HG02610 (cell line): ENCODE measurements around the gene WDR5B.

ENCODE experiments used
- ATAC-seq: cut with Tn5 transposase; IDR thresholded peaks from one replicate; pipeline ENCODE4 v1.9.1; 2021; ENCODE audit warnings: mild to moderate bottlenecking, moderate library complexity; ENCODE audit not compliant: unreplicated experiment

The WDR5B gene

DNA sequence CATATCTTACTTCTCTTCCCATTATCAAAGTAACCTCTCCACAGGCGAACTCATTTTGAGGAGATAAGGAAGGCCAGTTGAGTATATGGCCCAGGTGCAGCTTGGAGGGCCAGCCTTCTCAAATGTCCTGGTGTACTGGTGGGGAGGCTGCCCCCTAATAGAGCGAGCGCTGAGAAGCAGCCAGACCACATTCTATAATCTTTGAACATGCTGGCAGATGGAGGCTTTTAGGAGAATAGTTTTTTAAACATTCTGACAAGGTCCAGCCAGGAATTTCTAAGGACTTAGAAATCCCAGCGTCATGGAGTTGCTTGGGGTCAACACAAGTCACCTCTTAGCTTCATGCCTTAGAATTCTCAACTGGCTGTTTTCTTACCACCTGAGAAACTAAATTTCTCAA is 5.8 kb downstream of the WDR5B start:
- no peak for ATAC-seq

DNA sequence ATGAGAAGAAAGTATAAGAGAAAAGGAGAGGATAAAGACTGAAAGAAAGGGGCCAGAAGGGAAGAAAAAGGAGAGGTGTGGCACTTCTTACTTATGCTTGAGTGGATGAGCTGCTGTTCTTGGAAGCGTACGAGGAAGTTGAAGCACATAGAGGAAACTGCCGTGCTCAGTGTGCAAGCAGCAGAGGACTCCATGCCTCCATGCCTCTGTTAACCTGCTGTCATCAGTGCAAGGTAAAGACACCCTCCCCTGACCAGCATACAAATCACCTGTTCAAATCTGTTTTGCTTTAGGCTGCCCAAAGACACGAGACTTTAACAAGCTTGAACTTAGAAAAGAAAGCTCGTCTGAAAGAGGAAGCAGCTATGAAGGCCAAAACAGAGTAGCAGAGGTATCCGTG is 6.4 kb downstream of the WDR5B start:
- no peak for ATAC-seq

DNA sequence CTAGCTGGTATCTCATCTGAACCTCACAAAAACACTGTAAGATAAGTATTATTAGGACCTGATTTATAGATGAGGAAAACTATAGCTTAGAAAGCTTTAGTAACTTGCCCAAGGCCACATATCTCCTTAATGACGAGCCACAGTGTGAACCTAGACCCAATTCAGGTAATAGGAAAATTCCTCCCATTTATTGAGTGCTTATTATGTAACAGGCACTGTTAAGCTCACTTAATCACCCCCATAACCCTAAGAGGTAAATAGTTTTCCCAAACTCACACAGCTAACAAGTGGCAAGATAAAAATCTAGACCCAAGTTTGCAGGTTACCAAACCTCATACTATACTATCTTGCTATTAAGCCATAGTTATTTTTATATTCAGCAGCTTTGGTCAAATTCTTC is 7.9 kb downstream of the WDR5B start:
- ATAC-seq: no peak

- ATAC-seq: peak; percentile 48
These were observed 9.7 kb downstream of the WDR5B start for GRCh38 chr3:122406198-122406597.

GRCh38 chr3:122405015-122405414 is 10.8 kb downstream of the WDR5B start:
- no peak for ATAC-seq

DNA sequence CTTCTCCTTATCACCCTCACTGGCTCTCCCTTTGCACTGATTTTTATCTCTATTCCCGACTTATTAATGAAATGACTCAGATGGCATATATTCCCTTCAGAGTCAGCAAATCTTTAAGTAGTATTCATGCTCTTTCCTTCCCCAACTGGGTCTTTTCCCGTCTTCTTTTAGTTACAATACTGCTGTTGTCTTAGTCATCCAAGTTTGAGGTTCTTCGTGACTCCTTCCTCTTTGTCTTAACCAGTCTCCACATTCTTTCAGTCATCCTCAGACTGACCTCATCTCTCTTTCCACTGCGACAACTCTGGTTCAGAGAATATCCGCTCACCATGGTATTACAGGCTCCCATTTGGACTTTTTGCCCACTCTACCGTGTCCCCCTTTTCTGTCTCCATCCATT is 12.4 kb downstream of the WDR5B start:
- ATAC-seq: no peak

GRCh38 chr3:122398920-122399319 is 16.9 kb downstream of the WDR5B start:
- ATAC-seq: no peak

GRCh38 chr3:122397201-122397600 is 18.7 kb downstream of the WDR5B start:
- no peak for ATAC-seq

DNA sequence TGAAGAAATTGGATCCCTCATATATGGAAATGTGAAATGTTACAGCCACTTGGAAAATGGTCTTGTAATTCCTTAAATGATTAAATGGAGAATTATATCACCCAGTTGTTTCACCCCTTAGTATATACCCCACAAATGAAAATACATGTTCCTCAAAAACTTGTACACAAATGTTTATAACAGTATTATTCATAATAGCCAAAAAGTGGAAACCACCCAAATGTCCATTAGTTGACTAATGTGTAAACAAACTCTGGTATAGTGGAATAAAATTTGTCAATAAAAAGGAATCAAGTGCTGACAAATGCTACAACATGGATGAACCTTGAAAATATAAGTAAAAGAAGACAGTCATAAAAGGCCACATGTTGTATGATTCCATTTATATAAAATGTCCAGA is 19.4 kb downstream of the WDR5B start:
- no peak for ATAC-seq

DNA sequence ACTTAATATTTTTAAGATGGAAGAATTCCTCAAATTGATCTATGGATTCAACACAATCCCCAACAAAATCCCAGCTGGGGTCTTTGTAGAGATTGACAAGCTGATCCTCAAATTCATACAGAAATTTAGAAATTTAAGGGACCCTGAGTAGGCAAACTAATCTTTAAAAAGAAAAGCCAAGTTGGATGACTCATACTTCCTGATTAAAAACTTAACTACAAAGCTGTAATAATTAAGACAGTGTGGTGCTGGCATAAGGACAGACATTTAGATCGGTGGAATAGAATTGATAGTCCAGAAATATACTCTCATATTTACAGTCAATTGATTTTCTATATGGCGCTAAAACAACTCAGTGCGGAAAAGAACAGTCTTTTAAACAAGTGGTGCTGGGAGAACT is 20.3 kb downstream of the WDR5B start:
- no peak for ATAC-seq

GRCh38 chr3:122394173-122394572 is 21.7 kb downstream of the WDR5B start:
- ATAC-seq: no peak

DNA sequence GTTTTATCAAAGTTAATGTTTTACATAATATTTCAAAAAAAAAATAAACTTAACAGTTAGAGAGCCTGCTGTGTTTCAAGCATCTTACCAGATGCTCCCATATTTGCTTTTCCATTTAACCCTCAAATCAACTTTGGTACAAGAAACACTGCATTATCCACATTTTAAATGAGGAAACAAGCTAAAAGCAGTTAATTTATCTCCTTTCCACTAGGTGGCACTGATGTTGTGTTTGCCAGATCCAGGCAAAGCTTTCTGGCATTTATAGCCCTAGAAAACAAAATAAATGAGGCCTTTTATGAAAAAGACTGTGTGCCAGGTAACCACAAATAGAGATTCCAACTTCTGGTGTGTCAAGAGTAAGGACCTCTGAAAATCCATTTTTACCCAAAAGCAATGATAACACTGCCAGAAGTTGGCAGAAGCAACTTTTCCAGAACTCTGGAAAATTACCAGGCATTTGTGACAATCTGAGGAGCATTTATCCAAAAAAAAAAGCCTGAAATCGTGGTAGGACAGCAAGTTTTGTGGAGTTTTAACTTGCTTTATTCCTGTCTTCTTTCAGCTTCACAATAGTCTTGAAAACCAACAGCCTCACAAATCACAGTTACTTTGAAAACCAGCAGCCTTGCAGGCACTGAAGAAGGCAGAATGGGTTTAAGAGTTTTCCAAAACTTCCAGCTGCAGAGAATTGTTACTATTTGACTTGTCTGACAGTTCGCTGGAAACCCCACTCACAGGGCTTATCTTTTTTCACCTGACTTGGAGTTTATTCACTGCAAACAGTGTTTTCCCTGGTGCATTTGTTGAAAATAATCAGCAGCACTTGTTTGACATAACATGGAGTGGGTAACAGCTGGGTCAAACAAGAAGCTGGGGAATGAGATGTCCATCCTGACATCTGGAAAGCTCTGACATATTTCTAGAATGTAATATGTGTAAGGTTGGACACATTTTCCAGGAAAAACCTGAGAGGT is 22.7 kb downstream of the WDR5B start:
- no peak for ATAC-seq

DNA sequence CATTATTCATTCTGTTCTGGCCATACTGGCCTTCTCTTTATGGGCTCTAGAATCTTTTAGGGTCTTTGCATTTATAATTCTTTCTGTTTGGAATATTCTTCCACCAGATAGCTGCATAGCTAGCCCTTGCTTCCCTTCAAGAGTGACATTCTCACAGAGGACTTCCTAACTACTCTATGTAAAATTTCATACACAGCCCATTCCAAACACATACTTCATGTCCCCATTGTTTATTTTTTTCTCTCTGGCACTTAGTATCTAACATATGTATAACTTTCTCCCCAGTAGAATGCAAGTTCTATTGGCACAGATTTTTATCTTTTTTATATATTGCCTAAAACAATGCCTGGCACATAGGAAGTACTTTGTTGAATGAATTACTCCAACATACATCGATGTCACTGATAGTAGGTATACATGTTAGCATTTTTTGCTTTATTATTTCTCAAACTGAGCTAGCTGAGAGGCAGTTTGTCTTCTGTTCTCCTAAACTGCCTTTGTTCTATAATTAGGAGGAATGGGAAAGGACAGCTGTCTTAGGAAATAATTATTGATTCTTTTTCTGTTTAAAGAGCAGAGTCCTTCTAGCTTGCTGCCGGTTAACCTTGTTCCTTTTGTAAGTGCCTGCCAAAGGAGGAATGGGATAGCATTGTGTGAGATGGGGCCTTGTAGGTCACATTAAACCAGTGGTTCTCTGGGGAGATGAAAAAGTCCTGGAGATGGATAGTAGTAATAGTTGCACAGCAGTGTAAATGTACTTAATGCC is 24.0 kb downstream of the WDR5B start:
- ATAC-seq: no peak

- no peak for ATAC-seq
These were observed 25.2 kb downstream of the WDR5B start for GRCh38 chr3:122390665-122391064.

DNA sequence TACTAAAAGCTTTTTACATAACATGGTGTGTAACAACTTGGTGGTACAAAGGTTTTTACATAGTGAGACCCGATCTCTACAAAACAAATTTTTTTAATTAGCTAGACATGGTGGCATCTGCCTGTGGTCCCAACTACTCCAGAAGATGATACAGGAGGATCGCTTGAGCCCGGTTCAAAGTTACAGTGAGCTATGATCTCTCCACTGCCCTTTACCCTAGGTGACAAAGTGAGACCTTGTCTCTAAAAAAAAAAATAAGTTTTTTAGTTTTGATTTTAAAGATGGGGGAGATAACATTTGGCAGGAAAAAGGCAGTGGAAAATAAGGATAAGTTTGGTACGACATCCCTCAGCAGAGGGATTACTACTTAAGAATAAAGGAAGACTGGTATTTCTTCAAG is 26.0 kb downstream of the WDR5B start:
- no peak for ATAC-seq

DNA sequence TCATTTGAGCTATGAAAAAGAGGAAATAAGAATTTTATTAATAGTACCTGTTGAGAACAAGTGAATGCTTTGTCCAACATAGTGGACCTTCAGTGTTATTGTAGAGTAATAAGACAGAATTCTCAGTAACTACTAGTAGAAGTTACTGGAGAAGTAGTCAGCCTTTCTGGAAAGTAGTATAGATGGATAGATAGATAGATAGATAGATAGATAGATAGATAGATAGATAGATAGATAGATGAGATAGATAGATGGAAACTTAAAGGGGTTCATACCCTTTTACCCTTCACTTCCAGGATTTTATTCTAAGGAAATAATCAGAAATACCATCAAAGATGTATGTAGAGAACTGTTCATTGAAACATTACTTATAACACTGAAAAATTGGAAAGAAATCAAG is 26.7 kb downstream of the WDR5B start:
- no peak for ATAC-seq

GRCh38 chr3:122387709-122388108 is 28.2 kb downstream of the WDR5B start:
- ATAC-seq: no peak

DNA sequence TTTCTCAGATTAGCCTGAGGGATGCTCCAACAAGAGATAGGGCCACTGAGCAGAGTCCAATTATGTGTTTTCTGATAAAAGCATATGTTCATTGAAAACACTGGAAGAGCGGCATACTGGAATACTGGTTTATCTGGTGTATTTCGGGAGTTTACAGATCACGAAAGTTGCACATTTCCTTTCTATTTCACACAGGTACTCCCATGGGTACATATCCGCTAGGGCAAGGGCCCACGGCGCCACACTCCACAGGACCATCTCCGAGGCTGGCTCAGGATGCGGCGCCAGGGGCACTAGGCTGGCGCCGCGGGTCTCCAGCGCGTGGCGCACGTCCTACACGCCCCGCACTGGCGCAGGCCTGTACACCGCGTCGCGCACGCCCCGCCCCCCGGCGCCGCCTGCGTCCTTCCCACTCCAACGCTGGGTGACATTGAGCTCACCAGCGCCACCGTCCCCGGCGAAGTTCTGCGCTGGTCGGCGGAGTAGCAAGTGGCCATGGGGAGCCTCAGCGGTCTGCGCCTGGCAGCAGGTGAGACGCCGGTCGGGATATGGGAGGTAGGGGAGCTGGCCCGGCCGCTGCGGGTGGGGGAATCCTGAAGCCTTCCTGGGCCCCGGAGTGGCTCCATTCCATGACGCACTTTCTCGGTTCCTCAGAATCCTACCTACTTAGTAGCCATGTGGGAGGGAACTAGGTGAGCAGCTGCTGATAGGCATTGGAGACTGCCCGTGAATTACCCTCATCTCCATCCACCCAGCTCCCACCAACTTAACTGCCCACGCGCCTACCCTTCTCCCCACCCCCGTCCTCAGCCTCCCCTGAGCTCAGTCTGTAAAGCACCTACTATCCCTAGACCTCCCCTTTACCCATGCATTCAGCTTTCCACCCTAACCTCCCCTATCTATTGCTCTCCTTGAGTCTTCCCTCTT is 31.8 kb downstream of the WDR5B start, which contains the start of gene FAM162A:
Gene FAM162A, plus strand, starts transcription at position 412 of the 927 bp plus-strand sequence. Its CDS starts 84 bp downstream, at position 496.
- ATAC-seq: peak; percentile 89

- peak; percentile 41 for ATAC-seq
These were observed 32.8 kb downstream of the WDR5B start, which contains the start of gene MIX23 for GRCh38 chr3:122382888-122383666. TSS of gene MIX23 (minus strand) at chr3:122383231. CDS start at chr3:122383224, 7 bp downstream.

DNA sequence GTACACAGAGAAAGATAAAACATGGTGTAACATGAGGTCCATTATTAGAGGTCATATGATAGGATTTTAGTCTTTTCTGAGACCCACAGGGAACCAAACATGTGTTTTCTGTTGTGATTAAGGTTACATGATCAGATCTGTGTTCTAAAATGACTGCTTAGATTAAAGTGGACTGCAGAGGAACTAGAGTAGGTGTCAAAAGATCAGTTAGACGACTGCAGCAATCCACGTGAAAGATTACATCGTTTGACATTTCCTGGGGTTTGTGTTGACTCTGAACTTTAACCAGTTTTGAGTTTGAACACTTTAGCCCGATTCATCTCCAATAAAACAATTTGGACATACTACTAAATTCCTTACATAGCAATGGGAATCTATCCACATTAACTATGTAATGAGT is 37.9 kb downstream of the WDR5B start:
- no peak for ATAC-seq
